ENCODE results near the gene FRAT1.

FRAT1 gene

GRCh38 chr10:97318772-97319651, at the start of gene FRAT1:
TSS of gene FRAT1 (plus strand) at chr10:97319271. CDS start at chr10:97319454, 183 bp downstream.
- peak; percentile 91 for ATAC-seq
- no peak for TF ChIP-seq ESRRG (CRISPR knock-in tag; IDR thresholded peaks at IDR 0.05)
- TF ChIP-seq CREB5 (CRISPR knock-in tag; IDR thresholded peaks at IDR 0.05; ENCODE audit: low read depth): peak; percentile 22; the same call in 1 of the 2 replicates

GRCh38 chr10:97270523-97271154, 48.4 kb upstream of the FRAT1 start:
- no peak for ATAC-seq
- TF ChIP-seq ZFP30 (CRISPR knock-in tag; IDR thresholded peaks at IDR 0.05): no peak

GRCh38 chr10:97273700-97274099, 45.4 kb upstream of the FRAT1 start:
- no peak for TF ChIP-seq RARB (CRISPR knock-in tag; IDR thresholded peaks at IDR 0.05)
- no peak for TF ChIP-seq SNAI2 (CRISPR knock-in tag; IDR thresholded peaks at IDR 0.05)
- TF ChIP-seq ZC3H10 (CRISPR knock-in tag; IDR thresholded peaks at IDR 0.05): no peak
- no peak for TF ChIP-seq TCF4 (CRISPR knock-in tag; IDR thresholded peaks at IDR 0.05; ENCODE audit: borderline replicate concordance)
- TF ChIP-seq ISL1 (CRISPR knock-in tag; IDR thresholded peaks at IDR 0.05): no peak
- TF ChIP-seq POU6F1 (CRISPR knock-in tag; IDR thresholded peaks at IDR 0.05; ENCODE audit: borderline replicate concordance, low read depth): no peak
- TF ChIP-seq PATZ1 (CRISPR knock-in tag; IDR thresholded peaks at IDR 0.05; ENCODE audit: borderline replicate concordance): no peak
- no peak for ATAC-seq

GRCh38 chr10:97274828-97275227, 44.2 kb upstream of the FRAT1 start:
- no peak for ATAC-seq
- TF ChIP-seq SNAI2 (CRISPR knock-in tag; IDR thresholded peaks at IDR 0.05) (no peak), ARNTL (CRISPR knock-in tag; IDR thresholded peaks at IDR 0.05; ENCODE audit: borderline replicate concordance, low read depth) (no peak), POU6F1 (CRISPR knock-in tag; IDR thresholded peaks at IDR 0.05; ENCODE audit: borderline replicate concordance, low read depth) (no peak), BACH2 (CRISPR knock-in tag; IDR thresholded peaks at IDR 0.05; ENCODE audit: borderline replicate concordance) (no peak), CREB5 (CRISPR knock-in tag; IDR thresholded peaks at IDR 0.05; ENCODE audit: low read depth) (no peak), CSRNP3 (CRISPR knock-in tag; IDR thresholded peaks at IDR 0.05) (no peak), OSR1 (CRISPR knock-in tag; IDR thresholded peaks at IDR 0.05) (no peak), PATZ1 (CRISPR knock-in tag; IDR thresholded peaks at IDR 0.05; ENCODE audit: borderline replicate concordance) (no peak), TCF4 (CRISPR knock-in tag; IDR thresholded peaks at IDR 0.05; ENCODE audit: borderline replicate concordance) (no peak), ZFP3 (CRISPR knock-in tag; IDR thresholded peaks at IDR 0.05) (no peak), ZFP30 (CRISPR knock-in tag; IDR thresholded peaks at IDR 0.05) (no peak), PPARA (CRISPR knock-in tag; IDR thresholded peaks at IDR 0.05; ENCODE audit: borderline replicate concordance) (no peak), TSHZ2 (CRISPR knock-in tag; IDR thresholded peaks at IDR 0.05) (no peak), ESRRG (CRISPR knock-in tag; IDR thresholded peaks at IDR 0.05) (no peak), ZNF565 (CRISPR knock-in tag; conservative IDR thresholded peaks at IDR 0.05; ENCODE audit: low read depth) (no peak), GLIS3 (CRISPR knock-in tag; IDR thresholded peaks at IDR 0.05) (no peak)

Data from SK-N-SH treated with all-trans-retinoic acid at 6 μM for 48 hours (cell line).